Dermis microvascular lymphatic vessel endothelial cell (primary cell): ENCODE data around the gene HOPX. TPM values are rescaled to one million over a fixed set of nuclear protein-coding genes. Genes with fewer than 3 reads are reported as not detected.
"Not testable (repeated sequence)": the region's sequence is repeated elsewhere in the genome, so short reads cannot be mapped to it uniquely, and the experiment has no call there.

ENCODE experiments used
- DNase-seq, 2 donors: peaks; one replicate each; pipeline versions ENCODE4 v3.0.0 to v3.0.0-alpha.2; 2010; ENCODE audit warnings: low read depth in 2 of 2
- total RNA-seq: library from RNA; depleted of rRNA; stranded (reverse); fragments of >200 nt; gene quantifications from 2 replicates; pipeline ENCODE4 v1.2.1, GENCODE V29; 2014

HOPX gene
- total RNA-seq: 1.5 and 7.6 TPM in 2 replicates

- DNase-seq: no peak
Observed at GRCh38 chr4:56681158-56681852, at the start of gene HOPX. HOPX (minus strand) TSS chr4:56681296; CDS start chr4:56657816, 23,480 bp downstream.

GRCh38 chr4:56730097-56730496 is 49.0 kb upstream of the HOPX start:
- no peak for DNase-seq

GRCh38 chr4:56728512-56728911 is 47.4 kb upstream of the HOPX start:
- DNase-seq: peak in 1 of 2 donors; percentile 81

GRCh38 chr4:56727150-56727549 is 46.1 kb upstream of the HOPX start:
- DNase-seq: no peak

GRCh38 chr4:56726593-56726992 is 45.5 kb upstream of the HOPX start:
- DNase-seq: not testable (repeated sequence)

GRCh38 chr4:56723659-56724230 is 42.6 kb upstream of the HOPX start:
- no peak for DNase-seq

GRCh38 chr4:56723201-56723605 is 42.1 kb upstream of the HOPX start:
- peak in 1 of 2 donors; percentile 35 for DNase-seq

GRCh38 chr4:56708146-56708545 is 27.1 kb upstream of the HOPX start:
- no peak for DNase-seq

GRCh38 chr4:56705966-56706365 is 24.9 kb upstream of the HOPX start:
- DNase-seq: no peak

GRCh38 chr4:56705334-56705733 is 24.2 kb upstream of the HOPX start:
- DNase-seq: no peak

- DNase-seq: no peak
Observed at GRCh38 chr4:56704089-56704871, 23.2 kb upstream of the HOPX start.

GRCh38 chr4:56703378-56703777 is 22.3 kb upstream of the HOPX start:
- no peak for DNase-seq

- no peak for DNase-seq
Observed at GRCh38 chr4:56701644-56702043, 20.5 kb upstream of the HOPX start.

- DNase-seq: no peak
Observed at GRCh38 chr4:56701161-56701480, 20.0 kb upstream of the HOPX start.

GRCh38 chr4:56699537-56700105 is 18.5 kb upstream of the HOPX start:
- no peak for DNase-seq

GRCh38 chr4:56698329-56698728 is 17.2 kb upstream of the HOPX start:
- no peak for DNase-seq

GRCh38 chr4:56696056-56696455 is 15.0 kb upstream of the HOPX start:
- no peak for DNase-seq

- DNase-seq: not testable (repeated sequence)
Observed at GRCh38 chr4:56693476-56693875, 12.4 kb upstream of the HOPX start.

GRCh38 chr4:56692576-56692975 is 11.5 kb upstream of the HOPX start:
- DNase-seq: no peak

- no peak for DNase-seq
Observed at GRCh38 chr4:56691425-56691824, 10.3 kb upstream of the HOPX start.

- no peak for DNase-seq
Observed at GRCh38 chr4:56690393-56690792, 9.3 kb upstream of the HOPX start.

- peak in 1 of 2 donors; percentile 32 for DNase-seq
Observed at GRCh38 chr4:56689201-56689969, 8.3 kb upstream of the HOPX start.
